Heart left ventricle (tissue), 16 donors: ENCODE measurements around the gene LITAFD. TPM values are rescaled to one million over a fixed set of nuclear protein-coding genes. Genes with fewer than 3 reads are reported as not detected.

Experiments used
- ATAC-seq, 4 donors: fragments of 200-7000 bp; cut with Tn5 transposase; one replicate each; pipeline ENCODE4 v1.9.1; 2020 to 2022; ENCODE audit warnings: moderate library complexity in 4 of 4, mild to moderate bottlenecking in 3 of 4, moderate number of reproducible peaks in 1 of 4
- DNase-seq, 5 donors: peaks; one replicate each; pipeline ENCODE4 v3.0.0-alpha.2; 2020
- H3K27ac ChIP-seq, 12 donors: fragments of 200-600 bp; sonication (generic) in 4 of 12; one replicate each; pipeline versions ENCODE4 v1.5.0 to v1.8.0; 2016 to 2022; ENCODE audit warnings: mild to moderate bottlenecking in 2 of 12
- H3K27me3 ChIP-seq, 9 donors: fragments of 200-600 bp; sonication (generic) in 2 of 9; one replicate each; pipeline versions ENCODE4 v1.5.1 to v1.8.0; 2016 to 2022; ENCODE audit warnings: mild to moderate bottlenecking in 3 of 9
- H3K36me3 ChIP-seq, 9 donors: fragments of 200-600 bp; sonication (generic) in 2 of 9; one replicate each; pipeline versions ENCODE4 v1.5.0 to v1.8.0; 2018 to 2022; ENCODE audit warnings: mild to moderate bottlenecking in 2 of 9
- H3K4me1 ChIP-seq, 12 donors: fragments of 200-600 bp; sonication (generic) in 4 of 12; one replicate each; pipeline versions ENCODE4 v1.5.0 to v1.8.0; 2016 to 2022; ENCODE audit warnings: mild to moderate bottlenecking in 3 of 12
- H3K4me3 ChIP-seq, 12 donors: fragments of 200-600 bp; sonication (generic) in 4 of 12; one replicate each; pipeline versions ENCODE4 v1.5.0 to v1.8.0; 2017 to 2022; ENCODE audit warnings: mild to moderate bottlenecking in 9 of 12, moderate library complexity in 4 of 12
- H3K9me3 ChIP-seq, 12 donors: fragments of 200-600 bp; sonication (generic) in 4 of 12; one replicate each; pipeline versions ENCODE4 v1.5.0 to v1.8.0; 2016 to 2022; ENCODE audit warnings: mild to moderate bottlenecking in 1 of 12
- CTCF ChIP-seq, 12 donors: fragments of 200-600 bp; sonication (generic) in 4 of 12; IDR thresholded peaks; one replicate each; pipeline versions ENCODE4 v1.5.0 to v1.8.0; 2018 to 2022; ENCODE audit warnings: antibody characterized with exemption in 12 of 12, mild to moderate bottlenecking in 5 of 12
- POLR2A ChIP-seq, 2 donors: fragments of 450-650 bp; IDR thresholded peaks; one replicate each; pipeline ENCODE4 v1.6.1; 2017; ENCODE audit warnings: antibody characterized with exemption in 2 of 2, mild to moderate bottlenecking in 2 of 2, moderate library complexity in 2 of 2
- WGBS, 4 donors: extraction: QIAGEN DNeasy Blood & Tissue Kit in 2 of 4; methylation state at CpG; one replicate each; pipeline versions ENCODE4 v1.1.5 to v1.1.7; 2013 to 2018; 5-methylcytosine and 5-hydroxymethylcytosine counted together
- intact Hi-C, 10 donors: fragments of 100-400 bp; cut with DNase I; formaldehyde crosslinking; loops; one replicate each; pipeline versions ENCODE4 v1.11.1 to v1.14.2; 2022
- polyA plus RNA-seq, 2 donors: library from polyadenylated mRNA; stranded (reverse); fragments of 200-250 nt; gene quantifications; one replicate each; pipeline ENCODE4 v1.2.3, GENCODE V29; 2013
- total RNA-seq, 9 donors: library from RNA; depleted of rRNA in 2 of 9; stranded (reverse); fragments of >200 nt in 2 of 9; fragmentation: NEBNext Ultra II Directional in 3 of 9; extraction: Animal tissue kit (Norgen Biotek cat#: 25700) in 3 of 9; gene quantifications; one replicate each; pipeline versions ENCODE4 v1.1.0 to v1.2.4, GENCODE V29; 2016 to 2023
- donor health status: ischemic (EF 13 %, LVEDD 7.1; RV severe dilation, severe dysfunction).
- donor health status: healthy with polysubstance abuse.
- donor health status: DM: no; HTN: yes; CAD: no.
- donor health status: DM: no; HTN: no; CAD: no.
- donor health status: ischemic (EF 25% LVEDD 6.9; RV normal size, moderate dysfunction).
- donor health status: ischemic (EF 25% LVEDD 5.7; RV mildly dilated, moderate dysfunction).
- donor health status: healthy.
- donor health status: DM: yes; HTN: yes; CAD: no.
- donor health status: ischemic (EF 35%, LVEDD 5.7; RV mildly dilated, moderate dysfunction).
- donor health status: nonischemic (EF 11% LVEDD 7.7; RV severe dilation, severe dysfunction).
- donor health status: DM: yes; HTN: yes; CAD: no.
- donor health status: PGD.
- donor health status: ischemic (EF 29% LVEDD 5.4; RV normal size, mild dysfunction).
- donor health status: nonischemic (EF 23%, LVEDD 6.1; RV moderate dilation, normal function).

Gene LITAFD
- total and polyA plus RNA-seq, 11 donors, result not detected

- Histone ChIP-seq H3K4me1 (peaks cover 0 to 7% (median 0%) of the 10 kb centered on the region in 12 donors), H3K36me3 (peaks cover 0 to 100% (median 99%) of the 10 kb centered on the region in 9 donors), H3K9me3 (no peaks in the 10 kb centered on the region), H3K27me3 (no peaks in the 10 kb centered on the region), H3K27ac (no peak overlapping the region), H3K4me3 (no peak overlapping the region)
- DNase-seq (no peak), ATAC-seq (peak in 1 of 4 donors; percentile 13)
- 87 to 90% (median 88%) methylated on average over 14 of the region's 14 CpGs for WGBS, 4 donors
- intact Hi-C loops, result loop anchor here in 6 of 10 donors (5.0 to 10.0 kb wide), 2 partner anchors 99 to 101 kb away; no protein-coding TSS in a partner anchor
- no peak for TF ChIP-seq POLR2A (IDR thresholded peaks at IDR 0.05)
- no peak for TF ChIP-seq CTCF (IDR thresholded peaks at IDR 0.05)
Observed at GRCh38 chr16:8905795-8906591, 23.8 kb downstream of the LITAFD start.

- Histone ChIP-seq H3K4me3 (no peak overlapping the region), H3K9me3 (no peaks in the 10 kb centered on the region), H3K27ac (no peak overlapping the region), H3K4me1 (peaks cover 0 to 7% (median 0%) of the 10 kb centered on the region in 12 donors), H3K27me3 (no peaks in the 10 kb centered on the region), H3K36me3 (peaks cover 3 to 100% (median 98%) of the 10 kb centered on the region in 9 donors)
- WGBS, 4 donors, result 83 to 92% (median 87%) methylated on average over 4 of the region's 4 CpGs
- ATAC-seq, result no peak
- no peak for DNase-seq
- TF ChIP-seq CTCF (IDR thresholded peaks at IDR 0.05) (no peak), POLR2A (IDR thresholded peaks at IDR 0.05) (no peak)
- intact Hi-C loops, result loop anchor here in 6 of 10 donors (5.0 to 10.0 kb wide), 2 partner anchors 98 to 100 kb away; no protein-coding TSS in a partner anchor
Observed at GRCh38 chr16:8907096-8907495, 24.9 kb downstream of the LITAFD start.

GRCh38 chr16:8908810-8909468, 26.8 kb downstream of the LITAFD start:
- intact Hi-C loops, result loop anchor here in 6 of 10 donors (5.0 to 10.0 kb wide), 2 partner anchors 96 to 98 kb away; no protein-coding TSS in a partner anchor
- ATAC-seq (no peak), DNase-seq (no peak)
- H3K9me3 ChIP-seq, result no peaks in the 10 kb centered on the region
- no peaks in the 10 kb centered on the region for H3K27me3 ChIP-seq
- peaks cover 0 to 7% (median 0%) of the 10 kb centered on the region in 12 donors for H3K4me1 ChIP-seq
- H3K27ac ChIP-seq, result no peak overlapping the region
- H3K36me3 ChIP-seq, result peaks cover 3 to 100% (median 98%) of the 10 kb centered on the region in 9 donors
- H3K4me3 ChIP-seq, result no peak overlapping the region
- TF ChIP-seq POLR2A (IDR thresholded peaks at IDR 0.05) (no peak), CTCF (IDR thresholded peaks at IDR 0.05) (no peak)
- WGBS, 4 donors, result 86 to 90% (median 88%) methylated on average over 8 of the region's 8 CpGs

GRCh38 chr16:8910811-8911210, 28.7 kb downstream of the LITAFD start:
- TF ChIP-seq POLR2A (IDR thresholded peaks at IDR 0.05) (no peak), CTCF (IDR thresholded peaks at IDR 0.05) (no peak)
- ATAC-seq, result no peak
- H3K27me3 ChIP-seq, result no peaks in the 10 kb centered on the region
- no peak for DNase-seq
- WGBS, 4 donors, result 93 to 96% (median 95%) methylated on average over 1 of the region's 1 CpG
- intact Hi-C loops, result no loop called here
- no peaks in the 10 kb centered on the region for H3K9me3 ChIP-seq
- peaks cover 3 to 100% (median 98%) of the 10 kb centered on the region in 9 donors for H3K36me3 ChIP-seq
- peaks cover 0 to 7% (median 0%) of the 10 kb centered on the region in 12 donors for H3K4me1 ChIP-seq
- no peak overlapping the region for H3K27ac ChIP-seq
- H3K4me3 ChIP-seq, result no peak overlapping the region
